Subcutaneous abdominal adipose tissue (tissue), 5 donors: ENCODE data around the gene CCDC83.

Experiments used
- H3K27ac ChIP-seq: one replicate; pipeline ENCODE4 v1.7.0; 2013; ENCODE audit warnings: low read depth, mild to moderate bottlenecking, inconsistent platforms, low read length, moderate library complexity
- H3K27me3 ChIP-seq, 5 donors: one replicate each; pipeline ENCODE4 v1.7.0; 2013; ENCODE audit warnings: low read length in 5 of 5, inconsistent platforms in 1 of 5; ENCODE audit not compliant: control insufficient read depth in 5 of 5, insufficient read depth in 4 of 5
- H3K36me3 ChIP-seq, 5 donors: one replicate each; pipeline ENCODE4 v1.7.0; 2013; ENCODE audit warnings: low read length in 5 of 5; ENCODE audit not compliant: control insufficient read depth in 5 of 5, insufficient read depth in 5 of 5
- H3K4me1 ChIP-seq, 5 donors: one replicate each; pipeline ENCODE4 v1.7.0; 2013; ENCODE audit warnings: low read length in 5 of 5, mild to moderate bottlenecking in 3 of 5, moderate library complexity in 1 of 5; ENCODE audit not compliant: control insufficient read depth in 5 of 5, insufficient read depth in 5 of 5
- H3K4me3 ChIP-seq, 5 donors: one replicate each; pipeline ENCODE4 v1.7.0; 2013; ENCODE audit warnings: low read length in 5 of 5, low read depth in 1 of 5
- H3K9ac ChIP-seq, 5 donors: one replicate each; pipeline ENCODE4 v1.7.0; 2013; ENCODE audit warnings: low read length in 5 of 5, mild to moderate bottlenecking in 4 of 5, moderate library complexity in 3 of 5
- H3K9me3 ChIP-seq, 5 donors: one replicate each; pipeline ENCODE4 v1.7.0; 2013; ENCODE audit warnings: low read length in 5 of 5; ENCODE audit not compliant: control insufficient read depth in 5 of 5
- donor health status: healthy.
- donor health status: healthy.
- donor health status: healthy.
- donor health status: healthy.
- donor health status: healthy.

CCDC83 gene

DNA sequence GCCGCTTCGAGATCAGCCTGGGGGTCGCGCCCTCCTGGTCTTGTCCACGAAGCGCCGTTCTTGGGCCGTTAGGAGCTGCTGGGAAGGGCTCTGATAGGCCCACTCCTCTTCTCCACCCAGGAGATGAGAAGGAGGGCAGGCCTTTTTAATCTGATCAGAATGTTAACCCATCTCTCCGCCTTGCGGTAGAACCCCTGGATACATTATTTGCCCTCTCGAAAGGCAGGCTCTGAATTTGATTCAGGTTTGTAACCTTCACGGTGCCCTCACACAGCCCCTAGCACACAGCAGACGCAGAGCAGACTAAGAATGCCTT is at the start of gene CCDC83:
CCDC83 (plus strand) TSS at position 43 of the 316 bp plus-strand sequence. CDS start 9,741 bp downstream, outside the sequence.
- no peaks in the 10 kb centered on the region for H3K36me3 ChIP-seq
- peak within 1 kb of the TSS; percentile 67 to 94 (median 80) for H3K4me3 ChIP-seq
- H3K9me3 ChIP-seq = peaks cover 0 to 3% (median 0%) of the 10 kb centered on the region in 5 donors
- no peaks in the 10 kb centered on the region for H3K27me3 ChIP-seq
- H3K27ac ChIP-seq = peak within 1 kb of the TSS; percentile 79
- peaks cover 0 to 16% (median 10%) of the 10 kb centered on the region in 5 donors for H3K4me1 ChIP-seq
- peak within 1 kb of the TSS; percentile 66 to 89 (median 78) for H3K9ac ChIP-seq

DNA sequence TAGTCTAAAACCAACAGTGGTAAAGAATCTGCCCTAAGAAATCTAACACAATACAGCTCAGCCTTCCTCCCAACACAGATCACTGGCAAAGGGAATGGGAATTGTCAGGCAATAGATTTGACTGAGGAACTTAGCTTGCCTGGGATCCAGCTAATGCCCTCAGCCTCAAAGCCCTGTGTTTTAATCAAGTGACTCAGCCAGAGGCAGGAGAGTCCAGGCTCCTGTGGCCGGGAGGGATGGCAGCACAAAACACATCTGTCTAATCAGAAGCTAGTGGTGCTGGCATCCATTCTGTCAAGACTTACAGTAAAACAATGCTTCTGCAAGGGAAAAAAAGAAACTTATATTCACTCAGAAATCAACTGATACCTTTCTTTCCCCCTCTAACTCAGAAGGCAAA is 49.8 kb upstream of the CCDC83 start:
- Histone ChIP-seq H3K9ac (no peak overlapping the region), H3K9me3 (no peaks in the 10 kb centered on the region), H3K36me3 (no peaks in the 10 kb centered on the region), H3K27ac (no peak overlapping the region), H3K4me3 (no peak overlapping the region), H3K4me1 (peaks cover 0 to 8% (median 6%) of the 10 kb centered on the region in 5 donors), H3K27me3 (peaks cover 0 to 2% (median 0%) of the 10 kb centered on the region in 5 donors)

DNA sequence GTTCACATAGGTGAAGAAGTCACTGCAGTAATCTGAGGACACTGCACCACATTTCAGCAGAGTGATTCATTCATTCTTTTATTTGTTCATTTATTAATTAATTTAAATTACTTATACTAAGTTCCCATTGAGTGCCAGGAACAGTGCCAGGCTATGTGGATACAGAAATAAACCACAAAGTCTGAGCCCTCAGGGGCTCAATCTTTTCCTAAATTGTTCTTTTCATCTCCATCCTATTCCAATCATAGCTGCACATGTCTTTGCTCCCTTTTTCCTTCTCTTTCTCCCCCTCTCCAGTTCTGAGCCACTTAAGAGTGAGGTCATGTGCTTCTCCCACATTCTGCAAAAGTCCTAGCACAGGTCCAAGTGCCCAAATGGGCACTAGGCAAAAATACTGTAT is 49.2 kb upstream of the CCDC83 start:
- Histone ChIP-seq H3K36me3 (no peaks in the 10 kb centered on the region), H3K4me3 (no peak overlapping the region), H3K9ac (no peak overlapping the region), H3K27ac (no peak overlapping the region), H3K4me1 (peaks cover 0 to 13% (median 11%) of the 10 kb centered on the region in 5 donors), H3K9me3 (no peaks in the 10 kb centered on the region), H3K27me3 (no peaks in the 10 kb centered on the region)

DNA sequence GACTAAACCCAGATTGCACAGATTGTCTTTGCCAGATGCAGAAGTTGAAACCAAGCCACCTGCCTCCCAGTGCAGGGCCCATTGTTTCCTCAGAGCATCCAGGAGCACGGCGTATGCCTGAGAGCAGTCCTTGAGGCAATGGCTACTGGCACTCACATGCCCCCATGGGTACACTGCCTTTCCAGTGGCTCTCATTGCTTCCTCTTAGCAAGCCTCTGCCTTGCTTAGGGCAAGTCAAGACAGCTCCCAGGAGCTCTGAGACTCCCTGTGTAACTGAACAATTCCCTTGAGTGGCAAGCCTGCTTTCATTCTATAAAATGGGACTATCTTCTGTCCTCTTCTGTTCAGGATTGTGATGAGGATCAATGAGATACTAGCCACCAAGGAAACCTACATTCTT is 48.3 kb upstream of the CCDC83 start:
- Histone ChIP-seq H3K9ac (no peak overlapping the region), H3K27me3 (no peaks in the 10 kb centered on the region), H3K36me3 (no peaks in the 10 kb centered on the region), H3K4me3 (no peak overlapping the region), H3K4me1 (peaks cover 0 to 19% (median 16%) of the 10 kb centered on the region in 5 donors), H3K27ac (no peak overlapping the region), H3K9me3 (no peaks in the 10 kb centered on the region)

DNA sequence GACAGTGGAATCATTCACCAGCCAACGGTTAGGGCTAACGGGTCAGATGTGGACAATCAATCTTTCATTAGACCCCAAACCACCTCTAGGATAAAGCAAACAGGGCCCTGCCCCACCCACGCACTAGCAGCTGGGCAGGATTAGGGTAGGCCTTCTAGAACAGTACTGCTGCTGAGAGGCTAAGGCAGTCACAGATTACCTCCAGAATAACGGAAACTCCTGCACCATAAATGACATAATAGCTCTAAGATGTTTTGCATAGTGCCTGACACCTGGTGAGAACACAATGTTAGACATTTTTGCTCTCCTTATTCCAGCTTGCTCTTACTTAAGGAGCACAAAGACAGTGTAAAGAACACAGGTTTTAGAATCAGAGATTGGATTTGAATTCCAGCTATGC is 46.0 kb upstream of the CCDC83 start:
- no peak overlapping the region for H3K9ac ChIP-seq
- H3K9me3 ChIP-seq = no peaks in the 10 kb centered on the region
- no peak overlapping the region for H3K27ac ChIP-seq
- H3K4me3 ChIP-seq = peak overlapping the region in 2 of 5 donors; percentile 72 to 80
- no peaks in the 10 kb centered on the region for H3K27me3 ChIP-seq
- no peaks in the 10 kb centered on the region for H3K36me3 ChIP-seq
- H3K4me1 ChIP-seq = peaks cover 0 to 19% (median 16%) of the 10 kb centered on the region in 5 donors

DNA sequence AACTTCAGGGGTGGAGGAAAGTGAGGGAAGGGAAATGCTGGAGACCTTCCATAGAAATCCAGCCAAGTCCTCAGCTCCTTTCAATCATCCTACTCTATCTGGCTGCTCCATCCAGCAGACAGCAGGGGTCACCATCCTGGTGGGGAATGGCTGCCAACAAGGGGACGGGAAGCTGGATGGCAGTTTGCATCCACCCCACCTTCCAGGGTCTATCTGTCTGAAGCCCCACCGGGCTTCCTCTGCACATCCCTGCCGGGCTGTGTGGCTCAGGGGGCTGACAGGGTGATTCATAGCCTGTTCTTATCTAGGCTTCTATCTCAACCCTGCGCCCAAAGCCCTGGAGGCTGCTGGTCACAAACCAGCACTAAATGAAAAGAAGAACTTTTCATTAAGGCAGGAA is 45.3 kb upstream of the CCDC83 start:
- Histone ChIP-seq H3K9me3 (no peaks in the 10 kb centered on the region), H3K27me3 (no peaks in the 10 kb centered on the region), H3K4me3 (peak overlapping the region in 3 of 5 donors; percentile 72 to 87 (median 80)), H3K9ac (peak overlapping the region in 2 of 5 donors; percentile 77 to 79), H3K4me1 (peaks cover 0 to 19% (median 16%) of the 10 kb centered on the region in 5 donors), H3K36me3 (no peaks in the 10 kb centered on the region), H3K27ac (no peak overlapping the region)

DNA sequence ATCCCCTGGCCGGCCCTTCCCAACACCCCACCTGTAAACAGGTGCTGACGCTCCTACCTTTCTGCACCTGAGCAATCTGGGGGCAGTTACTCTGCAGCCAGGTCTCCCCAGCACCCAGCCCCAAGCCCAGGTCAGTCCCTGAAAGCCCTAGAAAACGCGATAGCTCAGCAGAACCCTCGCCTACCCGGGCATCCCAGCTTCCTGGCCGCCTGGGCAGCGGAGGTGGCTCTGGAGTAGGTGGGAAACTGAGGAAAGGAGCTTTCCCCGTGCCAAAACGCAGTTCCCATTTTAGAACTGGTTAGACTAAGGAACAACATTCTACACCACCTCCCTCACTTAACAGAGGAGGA is 44.7 kb upstream of the CCDC83 start:
- Histone ChIP-seq H3K27me3 (no peaks in the 10 kb centered on the region), H3K4me3 (peak overlapping the region; percentile 69 to 87 (median 80)), H3K36me3 (no peaks in the 10 kb centered on the region), H3K4me1 (peaks cover 0 to 19% (median 16%) of the 10 kb centered on the region in 5 donors), H3K27ac (no peak overlapping the region), H3K9ac (peak overlapping the region; percentile 11 to 79 (median 74)), H3K9me3 (no peaks in the 10 kb centered on the region)

DNA sequence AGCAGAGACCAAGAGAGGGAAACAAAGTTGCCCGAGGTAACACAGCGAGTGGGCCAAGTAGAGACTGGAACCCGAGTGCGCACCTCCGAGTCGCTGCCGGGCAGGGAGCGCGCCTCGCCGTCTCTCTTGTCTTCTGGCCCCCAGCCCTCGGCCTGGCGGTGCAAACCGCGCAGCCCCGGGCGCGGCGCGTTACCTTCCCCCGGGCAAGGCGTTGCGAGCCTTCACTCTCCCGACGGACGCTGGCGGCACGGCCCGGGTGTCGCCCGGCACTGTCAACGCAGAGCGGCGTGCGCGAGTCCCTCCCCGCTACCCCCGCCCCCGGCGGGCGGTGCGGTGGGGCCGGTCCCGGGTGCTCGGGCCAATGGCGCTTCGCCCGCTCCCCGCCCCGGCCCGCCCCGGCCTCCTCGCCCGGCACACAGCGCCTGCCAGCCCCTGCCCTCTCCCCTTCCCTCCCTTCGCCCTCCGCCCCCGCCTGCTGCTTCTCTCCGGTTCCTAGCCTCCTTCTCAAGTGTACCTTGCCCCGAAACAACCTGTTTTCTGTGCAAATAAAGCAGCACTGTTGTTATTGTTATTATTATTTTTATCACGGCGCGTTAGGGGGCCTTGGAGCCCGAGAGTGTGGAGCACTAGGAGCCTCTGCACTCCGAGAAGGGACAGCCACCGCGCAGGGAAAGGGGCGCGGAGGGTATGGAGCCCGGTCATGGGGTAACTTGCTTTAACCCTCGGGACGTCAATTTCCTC is 44.1 kb upstream of the CCDC83 start, which contains the start of gene SYTL2:
SYTL2 (minus strand) TSS at position 271 of the 741 bp plus-strand sequence. CDS start 53,416 bp downstream, outside the sequence.
- Histone ChIP-seq H3K27ac (no peak within 1 kb of the TSS), H3K27me3 (no peaks in the 10 kb centered on the region), H3K4me1 (peaks cover 0 to 19% (median 16%) of the 10 kb centered on the region in 5 donors), H3K36me3 (no peaks in the 10 kb centered on the region), H3K4me3 (peak within 1 kb of the TSS; percentile 69 to 87 (median 80)), H3K9ac (peak within 1 kb of the TSS; percentile 11 to 79 (median 74)), H3K9me3 (no peaks in the 10 kb centered on the region)

DNA sequence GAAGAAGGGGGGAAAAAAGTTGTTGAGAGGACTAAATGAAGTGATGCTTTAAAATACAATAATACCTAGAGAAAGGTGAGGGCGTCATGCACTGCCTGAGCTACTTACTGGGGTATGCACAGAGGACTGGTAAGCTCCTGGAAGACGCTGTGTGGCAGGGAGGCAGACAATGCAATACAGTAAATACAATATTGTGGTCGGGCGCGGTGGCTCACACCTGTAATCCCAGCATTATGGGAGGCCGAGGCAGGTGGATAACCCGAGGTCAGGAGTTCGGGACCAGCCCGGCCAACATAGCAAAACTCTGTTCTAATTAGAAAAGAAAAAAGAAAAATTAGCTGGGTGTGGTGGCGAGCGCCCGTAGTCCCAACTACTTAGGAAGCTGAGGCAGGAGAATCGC is 43.6 kb upstream of the CCDC83 start:
- Histone ChIP-seq H3K9ac (peak overlapping the region in 2 of 5 donors; percentile 17 to 57), H3K4me3 (peak overlapping the region; percentile 60 to 87 (median 80)), H3K9me3 (no peaks in the 10 kb centered on the region), H3K36me3 (no peaks in the 10 kb centered on the region), H3K27me3 (no peaks in the 10 kb centered on the region), H3K27ac (no peak overlapping the region), H3K4me1 (peaks cover 0 to 19% (median 16%) of the 10 kb centered on the region in 5 donors)

DNA sequence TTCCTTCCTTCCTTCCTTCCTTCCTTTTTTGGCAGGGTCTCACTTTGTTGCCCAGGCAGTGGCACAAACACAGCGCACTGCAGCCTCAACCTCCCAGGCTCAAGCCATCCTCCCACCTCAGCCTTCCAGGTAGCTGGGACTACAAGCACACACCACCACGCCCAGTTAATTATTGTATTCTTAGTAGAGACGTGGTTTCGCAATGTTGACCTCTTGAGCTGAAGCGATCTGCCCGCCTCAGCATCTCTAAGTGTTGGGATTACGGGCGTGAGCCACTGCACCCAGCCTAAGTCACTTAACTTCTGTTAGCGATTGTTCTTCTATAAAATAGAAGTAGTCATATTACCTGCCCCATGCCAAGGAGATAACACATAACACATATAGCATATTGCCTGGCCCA is 41.5 kb upstream of the CCDC83 start:
- H3K9me3 ChIP-seq = no peaks in the 10 kb centered on the region
- H3K27ac ChIP-seq = no peak overlapping the region
- H3K4me3 ChIP-seq = no peak overlapping the region
- no peaks in the 10 kb centered on the region for H3K36me3 ChIP-seq
- H3K4me1 ChIP-seq = peaks cover 0 to 19% (median 16%) of the 10 kb centered on the region in 5 donors
- H3K27me3 ChIP-seq = no peaks in the 10 kb centered on the region
- H3K9ac ChIP-seq = no peak overlapping the region
